Measurements from ENCODE around the gene AQR.

DNA sequence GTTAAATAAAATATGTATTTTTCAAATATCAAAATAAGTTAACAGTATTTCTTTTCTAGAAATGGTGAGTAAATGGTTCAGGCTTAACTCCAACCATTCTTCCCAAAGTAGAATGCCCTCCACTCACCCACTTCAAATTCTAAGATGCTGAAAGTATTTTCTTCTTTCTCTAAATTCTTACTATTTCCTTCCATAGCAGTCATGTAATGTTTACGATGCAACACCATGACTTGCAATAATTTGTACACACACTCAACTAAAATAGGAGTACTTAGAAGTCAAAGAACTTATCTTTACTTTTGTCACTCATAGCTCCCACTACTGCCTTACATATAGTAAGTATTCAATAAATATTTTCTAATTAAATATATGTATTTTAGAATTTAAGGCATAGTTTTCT is 65.0 kb downstream of the AQR start:
- TF ChIP-seq POLR2A (IDR thresholded peaks at IDR 0.05; ENCODE audit: low read length) (no peak), GATA1 (IDR thresholded peaks at IDR 0.05; ENCODE audit: low read depth, low read length) (no peak)

Measured in erythroblast (primary cell).